GM12878 (cell line): ENCODE measurements around the gene ARGLU1. TPM values are rescaled to one million over a fixed set of nuclear protein-coding genes. Genes with fewer than 3 reads are reported as not detected.

Experiments
- ATAC-seq: fragments of 200-7000 bp; cut with Tn5 transposase; 3 replicates; pipeline ENCODE4 v1.9.1; 2020; ENCODE audit warnings: mild to moderate bottlenecking, moderate library complexity
- BruUV-seq: library from RNA; stranded (reverse); fragments of 400-500 nt; replicated peaks from 2 replicates; lab custom pipeline; 2021; lab: Mats Ljungman, UMichigan
- CTCF ChIA-PET: fragments of 300-600 bp; sonication (Branson Sonifier 250); formaldehyde crosslinking; extraction: SDS; loops from one replicate; lab custom pipeline; 2021; ENCODE audit warnings: inconsistent platforms; lab: Yijun Ruan, JAX
- POLR2A ChIA-PET: fragments of 350-600 bp; formaldehyde crosslinking; extraction: SDS; loops from one replicate; lab custom pipeline; 2021; ENCODE audit warnings: inconsistent platforms; lab: Charles Lee
- RAD21 ChIA-PET: fragments of 300-600 bp; sonication (Branson Sonifier 250); formaldehyde crosslinking; loops from one replicate; lab custom pipeline; 2023; ENCODE audit warnings: antibody characterized with exemption; ENCODE audit not compliant: unreplicated experiment; lab: Charles Lee
- SMC1A ChIA-PET: fragments of 300-600 bp; sonication (Branson Sonifier 250); formaldehyde crosslinking; loops from one replicate; lab custom pipeline; 2023; ENCODE audit not compliant: unreplicated experiment, uncharacterized antibody; lab: Charles Lee
- DNase-seq: peaks from one replicate; pipeline ENCODE4 v3.0.0-alpha.2; 2011; ENCODE audit warnings: low read depth, low spot score
- FAIRE-seq: peaks from 3 replicates; lab custom pipeline; 2011; peaks lifted over from hg19 to GRCh38; lab: Jason Lieb, UNC
- H2AFZ ChIP-seq: 2 replicates; pipeline ENCODE4 v1.6.0; 2011; ENCODE audit warnings: low read depth, low read length, control low read depth; ENCODE audit not compliant: control insufficient read depth
- H3K27ac ChIP-seq: 2 replicates; pipeline ENCODE4 v1.5.1; 2011; ENCODE audit warnings: control low read depth; ENCODE audit not compliant: control insufficient read depth, insufficient read depth
- H3K27me3 ChIP-seq, 2 experiments: replicated peaks in 1 of 2; 2 replicates each; pipeline versions ENCODE4 v1.6.0 to v1.6.1; 2011; ENCODE audit warnings: low read length in 1 of 2; ENCODE audit not compliant: control insufficient read depth in 2 of 2, insufficient read depth in 2 of 2
- H3K36me3 ChIP-seq, 2 experiments: 2 replicates each; pipeline ENCODE4 v1.5.1; 2011; ENCODE audit warnings: low read length in 1 of 2; ENCODE audit not compliant: control insufficient read depth in 2 of 2, insufficient read depth in 2 of 2
- H3K4me1 ChIP-seq: 2 replicates; pipeline ENCODE4 v1.6.1; 2011; ENCODE audit warnings: mild to moderate bottlenecking, low read length, moderate library complexity, mixed read lengths; ENCODE audit not compliant: control insufficient read depth, insufficient read depth
- H3K4me2 ChIP-seq: 2 replicates; pipeline ENCODE4 v1.6.0; 2011; ENCODE audit warnings: control low read depth; ENCODE audit not compliant: control insufficient read depth, insufficient read depth
- H3K4me3 ChIP-seq: fragments of 200-600 bp; sonication (generic); 2 replicates; pipeline ENCODE4 v1.5.1; 2016
- H3K79me2 ChIP-seq: 2 replicates; pipeline ENCODE4 v1.6.0; 2011; ENCODE audit warnings: low read length; ENCODE audit not compliant: control insufficient read depth, insufficient read depth
- H3K9ac ChIP-seq: 2 replicates; pipeline ENCODE4 v1.8.0; 2011; ENCODE audit warnings: low read length, control low read depth, mixed read lengths; ENCODE audit not compliant: control insufficient read depth, insufficient read depth
- H3K9me3 ChIP-seq: replicated peaks from 3 replicates; pipeline ENCODE4 v1.5.1; 2011; ENCODE audit warnings: mild to moderate bottlenecking, low read length; ENCODE audit not compliant: control insufficient read depth, insufficient read depth
- H4K20me1 ChIP-seq: 2 replicates; pipeline ENCODE4 v1.6.0; 2011; ENCODE audit not compliant: control insufficient read depth, insufficient read depth
- BCL11A ChIP-seq: IDR thresholded peaks from 2 replicates; pipeline ENCODE4 v1.6.1; 2011; ENCODE audit warnings: low read depth, low read length
- CHD2 ChIP-seq: IDR thresholded peaks from 2 replicates; pipeline ENCODE4 v1.6.1; 2011; ENCODE audit warnings: low read depth, low read length, improper control_type of control experiment, borderline replicate concordance
- DPF2 ChIP-seq: fragments of 450-650 bp; IDR thresholded peaks from 2 replicates; pipeline ENCODE4 v1.6.1; 2017; ENCODE audit warnings: mild to moderate bottlenecking
- FOXM1 ChIP-seq: IDR thresholded peaks from 2 replicates; pipeline ENCODE4 v1.6.1; 2012; ENCODE audit warnings: low read depth, mild to moderate bottlenecking, inconsistent platforms, low read length, moderate library complexity
- GATAD2B ChIP-seq: fragments of 450-650 bp; conservative IDR thresholded peaks from 2 replicates; pipeline ENCODE4 v1.6.1; 2017; ENCODE audit warnings: low read depth, mild to moderate bottlenecking, moderate library complexity
- HDGF ChIP-seq: fragments of 450-650 bp; IDR thresholded peaks from 2 replicates; pipeline ENCODE4 v1.6.1; 2016; ENCODE audit warnings: antibody characterized with exemption
- MYC ChIP-seq: IDR thresholded peaks from 2 replicates; pipeline ENCODE4 v1.6.1; 2011; ENCODE audit warnings: mild to moderate bottlenecking, low read length, moderate library complexity, inconsistent platforms; ENCODE audit not compliant: insufficient read depth, insufficient replicate concordance, insufficient read length, severe bottlenecking
- TCF12 ChIP-seq: IDR thresholded peaks from 2 replicates; pipeline ENCODE4 v1.6.1; 2011; ENCODE audit warnings: low read depth, mild to moderate bottlenecking, low read length
- YY1 ChIP-seq: IDR thresholded peaks from 2 replicates; pipeline ENCODE4 v1.6.1; 2011; ENCODE audit warnings: low read depth, mild to moderate bottlenecking, low read length
- ZNF274 ChIP-seq: IDR thresholded peaks from one replicate; pipeline ENCODE4 v1.8.0; 2011; ENCODE audit not compliant: insufficient read length, insufficient read depth
- WGBS: methylation state at CpG from one replicate; pipeline ENCODE4 v1.1.6; 2016; ENCODE audit warnings: low lambda C conversion rate; ENCODE audit not compliant: insufficient replicate concordance, insufficient coverage; ENCODE audit errors: missing lambda C conversion rate; 5-methylcytosine and 5-hydroxymethylcytosine counted together
- in situ Hi-C: fragments of 300-500 bp; cut with MboI; formaldehyde crosslinking; loops from 9 replicates; pipeline ENCODE4 v1.14.3; 2018; ENCODE audit warnings: mixed read lengths
- intact Hi-C: fragments of 100-400 bp; cut with micrococcal nuclease; formaldehyde crosslinking; loops from one replicate; pipeline ENCODE4 v1.14.2; 2022; ENCODE audit not compliant: unreplicated experiment
- polyA plus RNA-seq, 11 experiments: library from polyadenylated mRNA; depleted of rRNA in 4 of 11; unstranded in 6 of 11; stranded (reverse) in 5 of 11; fragments of >200 nt; fragmentation: Nextera tagmentation in 4 of 11; fragmentation: Illumina TruSeq in 1 of 11; extraction: Ambion mirVana in 4 of 11; extraction: Trizol in 1 of 11; gene quantifications; 1 replicate in 1 of 11; 2 replicates in 10 of 11; pipeline versions ENCODE4 v1.2.1 to v1.2.3, GENCODE V29; 2011 to 2016; ENCODE audit warnings: inconsistent platforms in 2 of 11, missing spikeins in 2 of 11, low read depth in 1 of 11
- total RNA-seq, 4 experiments: library from RNA; depleted of rRNA in 3 of 4; stranded (reverse); fragments of >200 nt in 3 of 4; fragmentation: Illumina TruSeq in 1 of 4; extraction: Trizol in 1 of 4; gene quantifications; 2 replicates each; pipeline versions ENCODE4 v1.2.1 to v1.2.3, GENCODE V29; 2013 to 2021

ARGLU1 gene
- total and polyA plus RNA-seq, 10 of the 15 experiments (the other 5 are each of a cell fraction or from before 2014, with no cell fraction given): 47.1 to 197 (median 98.3) TPM

GRCh38 chr13:106555631-106556328, 12.2 kb downstream of the ARGLU1 start:
- Histone ChIP-seq H2AFZ (no peak overlapping the region), H4K20me1 (0 out of 2 replicates have a peak, but pooled peaks cover under 1% of the 10 kb centered on the region), H3K9me3 (no peaks in the 10 kb centered on the region), H3K27ac (no peak overlapping the region), H3K9ac (no peak overlapping the region), H3K27me3 (no peaks in the 10 kb centered on the region), H3K4me2 (no peak overlapping the region), H3K36me3 (peaks cover 5 to 50% of the 10 kb centered on the region in 2 experiments), H3K4me3 (no peak overlapping the region), H3K79me2 (peaks cover 74% of the 10 kb centered on the region), H3K4me1 (no peaks in the 10 kb centered on the region)
- no TSS peak for BruUV-seq
- WGBS: 98% methylated on average over 4 of the region's 4 CpGs
- FAIRE-seq (no peak), DNase-seq (no peak), ATAC-seq (no peak)
- ChIA-PET CTCF (interaction anchor here (1.4 kb wide), 1 partner anchor 65 kb away, joined by 3 read pairs; no protein-coding TSS in a partner anchor), RAD21 (no interaction called here), POLR2A (interaction anchor here (0.6 to 1.4 kb wide), 2 partner anchors 12 to 187 kb away, joined by 3 to 4 read pairs; partner anchors contain the start of gene ARGLU1), SMC1A (interaction anchor here (1.1 kb wide), 1 partner anchor 14 kb away, joined by 3 read pairs; no protein-coding TSS in a partner anchor)
- in situ Hi-C loops: loop anchor here (25.0 kb wide), 1 partner anchor 1657 kb away; the partner anchor contains the start of genes ABHD13 and LIG4
- TF ChIP-seq HDGF (no peak), ZNF274 (no peak), GATAD2B (no peak), FOXM1 (no peak), DPF2 (no peak), MYC (no peak), YY1 (no peak), BCL11A (no peak), TCF12 (no peak), CHD2 (no peak)
- intact Hi-C loops: no loop called here
